Right atrium auricular region (tissue), 2 donors: ENCODE measurements around the gene TRMO. TPM values are rescaled to one million over a fixed set of nuclear protein-coding genes. Genes with fewer than 3 reads are reported as not detected.

Experiments
- DNase-seq: peaks from one replicate; pipeline ENCODE4 v3.0.0-alpha.2; 2019; ENCODE audit warnings: low spot score
- H3K27ac ChIP-seq, 2 donors: fragments of 200-600 bp; sonication (generic); 1 replicate in 1 of 2; 2 replicates in 1 of 2; pipeline ENCODE4 v1.5.1; 2016 to 2019
- H3K27me3 ChIP-seq, 2 donors: fragments of 200-600 bp; sonication (generic); one replicate each; pipeline versions ENCODE4 v1.5.1 to v1.6.0; 2017 to 2019
- H3K36me3 ChIP-seq: fragments of 200-600 bp; sonication (generic); one replicate; pipeline ENCODE4 v1.5.1; 2016
- H3K4me1 ChIP-seq, 2 donors: fragments of 200-600 bp; sonication (generic); one replicate each; pipeline versions ENCODE4 v1.5.1 to v1.6.0; 2017 to 2019
- H3K4me3 ChIP-seq, 2 donors: fragments of 200-600 bp; sonication (generic); 1 replicate in 1 of 2; 2 replicates in 1 of 2; pipeline ENCODE4 v1.5.1; 2017 to 2019; ENCODE audit warnings: mild to moderate bottlenecking in 1 of 2, moderate library complexity in 1 of 2
- H3K9me3 ChIP-seq, 2 donors: fragments of 200-600 bp; sonication (generic); one replicate each; pipeline ENCODE4 v1.5.1; 2019
- CTCF ChIP-seq, 2 donors: fragments of 200-600 bp; sonication (generic); IDR thresholded peaks; one replicate each; pipeline ENCODE4 v1.5.1; 2019; ENCODE audit warnings: antibody characterized with exemption in 2 of 2
- total RNA-seq, 2 donors: library from RNA; depleted of rRNA; stranded (reverse); fragments of >200 nt; gene quantifications; one replicate each; pipeline ENCODE4 v1.1.0, GENCODE V29; 2016

Gene TRMO
- total RNA-seq, 2 donors from 2014 or later = 13.9 to 14.5 TPM

GRCh38 chr9:97935276-97935675 lies 13.0 kb upstream of the TRMO start:
- H3K4me1 ChIP-seq = no peaks in the 10 kb centered on the region
- no peaks in the 10 kb centered on the region for H3K27me3 ChIP-seq
- TF ChIP-seq CTCF (IDR thresholded peaks at IDR 0.05) = no peak
- no peaks in the 10 kb centered on the region for H3K36me3 ChIP-seq
- no peak for DNase-seq
- no peak overlapping the region for H3K4me3 ChIP-seq
- H3K27ac ChIP-seq = no peak overlapping the region
- no peaks in the 10 kb centered on the region for H3K9me3 ChIP-seq

- Histone ChIP-seq H3K27ac (no peak overlapping the region), H3K27me3 (no peaks in the 10 kb centered on the region), H3K4me1 (no peaks in the 10 kb centered on the region), H3K36me3 (no peaks in the 10 kb centered on the region), H3K4me3 (no peak overlapping the region), H3K9me3 (no peaks in the 10 kb centered on the region)
- no peak for DNase-seq
- TF ChIP-seq CTCF (IDR thresholded peaks at IDR 0.05) = no peak
These were observed 12.2 kb upstream of the TRMO start for GRCh38 chr9:97934321-97935115.

GRCh38 chr9:97933297-97933998 lies 11.1 kb upstream of the TRMO start:
- Histone ChIP-seq H3K27me3 (no peaks in the 10 kb centered on the region), H3K4me3 (no peak overlapping the region), H3K4me1 (no peaks in the 10 kb centered on the region), H3K9me3 (no peaks in the 10 kb centered on the region), H3K36me3 (no peaks in the 10 kb centered on the region), H3K27ac (no peak overlapping the region)
- DNase-seq = no peak
- no peak for TF ChIP-seq CTCF (IDR thresholded peaks at IDR 0.05)

- no peak overlapping the region for H3K4me3 ChIP-seq
- H3K4me1 ChIP-seq = no peaks in the 10 kb centered on the region
- no peak for TF ChIP-seq CTCF (IDR thresholded peaks at IDR 0.05)
- no peak for DNase-seq
- no peaks in the 10 kb centered on the region for H3K9me3 ChIP-seq
- no peak overlapping the region for H3K27ac ChIP-seq
- no peaks in the 10 kb centered on the region for H3K27me3 ChIP-seq
- H3K36me3 ChIP-seq = no peaks in the 10 kb centered on the region
These were observed 8.7 kb upstream of the TRMO start for GRCh38 chr9:97930972-97931371.

- Histone ChIP-seq H3K4me3 (no peak overlapping the region), H3K27me3 (no peaks in the 10 kb centered on the region), H3K27ac (no peak overlapping the region), H3K9me3 (no peaks in the 10 kb centered on the region), H3K36me3 (no peaks in the 10 kb centered on the region), H3K4me1 (no peaks in the 10 kb centered on the region)
- DNase-seq = no peak
- TF ChIP-seq CTCF (IDR thresholded peaks at IDR 0.05) = no peak
These were observed 6.8 kb upstream of the TRMO start for GRCh38 chr9:97928986-97929604.
